Body of pancreas (tissue), 4 donors: ENCODE results near the gene CCDC137. TPM values are rescaled to one million over a fixed set of nuclear protein-coding genes. Genes with fewer than 3 reads are reported as not detected.

ENCODE experiments used
- ATAC-seq: fragments of 150-250 bp; one replicate; pipeline ENCODE4 v1.9.1; 2016
- DNase-seq, 4 donors: peaks; one replicate each; pipeline ENCODE4 v3.0.0-alpha.2; 2019
- H3K27ac ChIP-seq, 4 donors: fragments of 200-600 bp; sonication (generic); 1 replicate in 3 of 4; 2 replicates in 1 of 4; pipeline versions ENCODE4 v1.5.1 to v1.6.1; 2016 to 2019; ENCODE audit warnings: mild to moderate bottlenecking in 1 of 4, mixed read lengths in 1 of 4, moderate library complexity in 1 of 4
- H3K27me3 ChIP-seq, 2 donors: fragments of 200-600 bp; sonication (generic); one replicate each; pipeline ENCODE4 v1.6.0; 2016; ENCODE audit warnings: mild to moderate bottlenecking in 1 of 2
- H3K36me3 ChIP-seq, 2 donors: fragments of 200-600 bp; sonication (generic); replicated peaks in 1 of 2; 2 replicates each; pipeline ENCODE4 v1.5.1; 2016; ENCODE audit warnings: low read depth in 2 of 2; ENCODE audit not compliant: insufficient read depth in 1 of 2
- H3K4me1 ChIP-seq: fragments of 200-600 bp; sonication (generic); one replicate; pipeline ENCODE4 v1.6.0; 2016
- H3K4me3 ChIP-seq, 2 donors: fragments of 200-600 bp; sonication (generic); 1 replicate in 1 of 2; 2 replicates in 1 of 2; pipeline ENCODE4 v1.5.1; 2016 to 2019
- H3K9me3 ChIP-seq, 3 donors: fragments of 200-600 bp; sonication (generic); 1 replicate in 2 of 3; 2 replicates in 1 of 3; pipeline ENCODE4 v1.5.1; 2016
- POLR2A ChIP-seq, 3 donors: fragments of 450-650 bp; IDR thresholded peaks; one replicate each; pipeline ENCODE4 v1.6.1; 2016; ENCODE audit warnings: antibody characterized with exemption in 3 of 3, mild to moderate bottlenecking in 2 of 3
- WGBS, 2 donors: methylation state at CpG; one replicate each; pipeline ENCODE4 v1.1.5; 2017; 5-methylcytosine and 5-hydroxymethylcytosine counted together
- intact Hi-C: fragments of 100-400 bp; cut with DNase I; formaldehyde crosslinking; loops from one replicate; pipeline ENCODE4 v1.15.1; 2023
- total RNA-seq, 2 donors: library from RNA; depleted of rRNA; stranded (reverse); fragments of >200 nt; gene quantifications; one replicate each; pipeline ENCODE4 v1.1.0, GENCODE V29; 2016
- TF ChIP-seq, protein P1 (sequence below), 7 experiments: fragments of 450-650 bp in 4 of 7; fragments of 200-600 bp in 3 of 7; sonication (generic) in 3 of 7; IDR thresholded peaks; one replicate each; pipeline ENCODE4 v1.5.1; 2016 to 2019; ENCODE audit warnings: antibody characterized with exemption in 7 of 7

CCDC137 gene
- total RNA-seq, 2 donors from 2014 or later: 6.2 to 21.4 TPM

DNA sequence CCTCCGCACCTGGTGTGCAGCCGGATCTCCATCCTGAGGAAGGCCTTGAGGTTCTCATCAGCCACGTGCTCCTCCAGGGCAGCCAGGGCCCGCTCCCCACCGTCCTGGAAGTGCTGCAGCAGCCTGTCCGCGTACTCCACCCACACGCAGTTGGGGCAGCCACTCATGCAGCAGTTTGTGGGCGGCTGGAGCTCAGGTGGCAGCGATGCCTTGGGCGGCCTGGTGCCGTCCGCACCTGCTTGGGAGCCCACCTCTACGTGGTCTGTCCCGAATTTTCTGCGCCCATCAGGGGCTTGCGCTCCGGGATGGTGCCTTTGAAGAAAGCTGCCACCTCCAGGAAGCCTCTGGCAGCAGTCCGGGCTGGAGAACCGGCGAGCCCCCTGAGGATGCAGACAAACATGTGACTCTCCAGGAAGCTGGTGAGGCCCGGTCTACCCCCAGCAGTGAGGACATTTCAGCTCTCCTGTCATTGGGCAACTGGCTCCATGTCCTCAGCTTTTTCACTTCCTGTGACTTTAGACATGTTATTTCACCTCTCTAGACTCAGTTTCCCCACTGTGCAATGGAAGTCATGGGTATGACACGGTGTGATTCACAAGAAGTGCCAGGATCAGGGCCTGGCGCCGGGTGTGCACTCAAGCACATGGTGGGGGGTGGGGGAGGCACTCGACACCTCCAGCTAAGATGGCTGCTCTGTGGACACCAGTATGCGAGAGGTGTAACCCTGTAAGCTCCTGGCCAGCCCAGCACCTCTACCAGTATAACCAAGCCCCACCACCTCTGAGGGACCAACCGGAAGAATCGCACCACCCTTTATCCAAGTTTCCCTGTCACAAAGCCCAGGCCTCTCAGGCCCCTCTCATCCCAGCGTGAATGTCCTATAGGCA, 1.1 kb upstream of the CCDC137 start:
- Histone ChIP-seq H3K27ac (peak overlapping the region in 3 of 4 donors; percentile 63 to 88 (median 86)), H3K27me3 (no peaks in the 10 kb centered on the region), H3K9me3 (no peaks in the 10 kb centered on the region), H3K4me1 (peaks cover 27% of the 10 kb centered on the region), H3K4me3 (peak overlapping the region; percentile 75 to 80), H3K36me3 (peaks cover 0 to 2% of the 10 kb centered on the region in 2 donors)
- 54 to 64% methylated on average over 18 to 29 of the region's 30 CpGs for WGBS, 2 donors
- DNase-seq: peak in 2 of 4 donors; percentile 16 to 17
- intact Hi-C loops: no loop called here
- peak; percentile 2 for ATAC-seq
- TF ChIP-seq, protein P1, sequence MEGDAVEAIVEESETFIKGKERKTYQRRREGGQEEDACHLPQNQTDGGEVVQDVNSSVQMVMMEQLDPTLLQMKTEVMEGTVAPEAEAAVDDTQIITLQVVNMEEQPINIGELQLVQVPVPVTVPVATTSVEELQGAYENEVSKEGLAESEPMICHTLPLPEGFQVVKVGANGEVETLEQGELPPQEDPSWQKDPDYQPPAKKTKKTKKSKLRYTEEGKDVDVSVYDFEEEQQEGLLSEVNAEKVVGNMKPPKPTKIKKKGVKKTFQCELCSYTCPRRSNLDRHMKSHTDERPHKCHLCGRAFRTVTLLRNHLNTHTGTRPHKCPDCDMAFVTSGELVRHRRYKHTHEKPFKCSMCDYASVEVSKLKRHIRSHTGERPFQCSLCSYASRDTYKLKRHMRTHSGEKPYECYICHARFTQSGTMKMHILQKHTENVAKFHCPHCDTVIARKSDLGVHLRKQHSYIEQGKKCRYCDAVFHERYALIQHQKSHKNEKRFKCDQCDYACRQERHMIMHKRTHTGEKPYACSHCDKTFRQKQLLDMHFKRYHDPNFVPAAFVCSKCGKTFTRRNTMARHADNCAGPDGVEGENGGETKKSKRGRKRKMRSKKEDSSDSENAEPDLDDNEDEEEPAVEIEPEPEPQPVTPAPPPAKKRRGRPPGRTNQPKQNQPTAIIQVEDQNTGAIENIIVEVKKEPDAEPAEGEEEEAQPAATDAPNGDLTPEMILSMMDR (IDR thresholded peaks at IDR 0.05): no peak
- TF ChIP-seq POLR2A (IDR thresholded peaks at IDR 0.05): no peak

DNA sequence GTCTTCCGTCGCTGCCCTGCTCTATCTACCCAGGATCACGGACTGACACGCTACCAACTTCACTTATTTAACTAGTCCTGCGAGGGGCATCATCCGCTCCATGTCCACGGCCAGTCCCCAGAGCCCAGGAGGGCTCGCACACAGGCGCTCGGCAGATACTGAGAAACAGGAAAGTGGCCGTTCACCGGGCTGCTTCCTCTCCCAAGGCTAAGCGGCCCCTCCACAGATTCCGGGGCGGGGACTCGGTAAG, 520 bp upstream of the CCDC137 start:
- Histone ChIP-seq H3K27me3 (no peaks in the 10 kb centered on the region), H3K4me1 (peaks cover 22% of the 10 kb centered on the region), H3K9me3 (no peaks in the 10 kb centered on the region), H3K4me3 (peak overlapping the region; percentile 75 to 80), H3K27ac (peak overlapping the region; percentile 63 to 88 (median 79)), H3K36me3 (peaks cover 0 to 2% of the 10 kb centered on the region in 2 donors)
- DNase-seq (no peak), ATAC-seq (peak; percentile 27)
- TF ChIP-seq, protein P1 (IDR thresholded peaks at IDR 0.05): no peak
- no peak for TF ChIP-seq POLR2A (IDR thresholded peaks at IDR 0.05)
- intact Hi-C loops: no loop called here
- WGBS, 2 donors: 0% methylated on average over 8 to 16 of the region's 16 CpGs

DNA sequence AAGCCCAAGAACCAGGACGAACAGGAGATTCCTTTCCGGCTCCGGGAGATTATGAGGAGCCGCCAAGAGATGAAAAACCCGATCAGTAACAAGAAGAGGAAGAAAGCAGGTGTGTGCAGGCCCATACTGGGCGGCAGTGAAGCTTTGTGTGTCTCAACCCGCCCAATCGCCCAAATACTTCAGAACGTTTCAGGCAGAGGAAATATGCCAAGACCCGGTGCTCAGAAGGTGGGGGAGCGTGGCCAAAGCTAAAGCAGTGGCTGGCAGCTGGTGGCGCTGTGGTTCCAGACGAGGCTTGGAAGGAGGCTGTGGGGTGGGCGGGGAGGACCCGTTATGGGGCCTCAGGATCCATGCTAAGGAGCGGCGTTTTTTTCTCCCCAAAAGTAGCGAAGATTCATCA, 1.2 kb downstream of the CCDC137 start:
- no peaks in the 10 kb centered on the region for H3K27me3 ChIP-seq
- 79 to 83% methylated on average over 18 of the region's 18 CpGs for WGBS, 2 donors
- H3K27ac ChIP-seq: no peak overlapping the region
- peaks cover 19% of the 10 kb centered on the region for H3K4me1 ChIP-seq
- no peak for DNase-seq
- H3K4me3 ChIP-seq: no peak overlapping the region
- H3K36me3 ChIP-seq: peaks cover 0 to 17% of the 10 kb centered on the region in 2 donors
- intact Hi-C loops: no loop called here
- no peak for ATAC-seq
- H3K9me3 ChIP-seq: no peaks in the 10 kb centered on the region
- TF ChIP-seq, protein P1 (IDR thresholded peaks at IDR 0.05): no peak
- TF ChIP-seq POLR2A (IDR thresholded peaks at IDR 0.05): no peak

DNA sequence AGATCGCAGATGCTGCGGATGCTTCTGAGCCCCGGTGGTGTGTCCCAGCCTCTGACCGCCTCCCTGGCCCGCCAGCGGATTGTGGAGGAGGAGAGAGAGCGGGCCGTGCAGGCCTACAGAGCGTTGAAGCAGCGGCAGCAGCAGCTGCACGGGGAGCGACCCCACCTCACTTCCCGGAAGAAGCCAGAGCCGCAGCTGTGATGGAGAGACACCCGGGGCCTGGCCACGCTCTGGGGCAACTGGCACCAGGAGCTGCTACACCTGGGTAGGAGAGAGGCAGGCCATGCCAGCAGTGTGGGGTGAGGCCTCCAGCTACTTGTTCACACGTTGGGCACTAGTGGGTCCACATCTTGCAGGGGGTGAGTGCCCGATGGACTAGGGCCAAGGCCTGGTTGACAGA, 6.0 kb downstream of the CCDC137 start:
- Histone ChIP-seq H3K4me3 (no peak overlapping the region), H3K4me1 (peaks cover 5% of the 10 kb centered on the region), H3K27me3 (no peaks in the 10 kb centered on the region), H3K9me3 (no peaks in the 10 kb centered on the region), H3K36me3 (peaks cover 0 to 20% of the 10 kb centered on the region in 2 donors), H3K27ac (no peak overlapping the region)
- DNase-seq (no peak), ATAC-seq (no peak)
- no peak for TF ChIP-seq POLR2A (IDR thresholded peaks at IDR 0.05)
- TF ChIP-seq, protein P1 (IDR thresholded peaks at IDR 0.05): no peak
- intact Hi-C loops: no loop called here
- WGBS, 2 donors: 91% methylated on average over 15 to 18 of the region's 18 CpGs

DNA sequence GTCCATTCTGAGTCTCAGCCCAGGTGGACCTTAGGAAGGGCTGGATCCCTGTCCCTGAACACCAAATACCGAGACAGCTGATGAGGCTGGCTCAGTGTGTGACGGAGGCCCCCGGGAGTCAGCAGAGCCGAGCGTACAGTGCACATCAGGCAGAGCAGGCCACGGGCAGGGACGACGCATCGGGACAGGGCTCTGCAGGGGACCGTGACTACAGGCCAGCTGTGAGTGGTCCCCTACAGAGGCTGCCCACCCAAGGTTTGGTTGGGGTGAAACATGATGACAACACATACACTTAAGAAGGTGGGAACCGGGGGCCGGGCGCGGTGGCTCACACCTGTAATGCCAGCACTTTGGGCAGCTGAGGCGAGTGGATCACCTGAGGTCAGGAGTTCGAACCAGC, 6.4 kb downstream of the CCDC137 start:
- no peaks in the 10 kb centered on the region for H3K27me3 ChIP-seq
- H3K4me1 ChIP-seq: peaks cover under 1% of the 10 kb centered on the region
- intact Hi-C loops: no loop called here
- WGBS, 2 donors: 88 to 96% methylated on average over 14 to 16 of the region's 16 CpGs
- H3K36me3 ChIP-seq: peaks cover 0 to 20% of the 10 kb centered on the region in 2 donors
- TF ChIP-seq, protein P1 (IDR thresholded peaks at IDR 0.05): no peak
- TF ChIP-seq POLR2A (IDR thresholded peaks at IDR 0.05): no peak
- H3K27ac ChIP-seq: no peak overlapping the region
- DNase-seq (no peak), ATAC-seq (no peak)
- H3K4me3 ChIP-seq: no peak overlapping the region
- H3K9me3 ChIP-seq: no peaks in the 10 kb centered on the region
